Hepatocyte (in vitro differentiated cells): ENCODE data around the gene RPUSD3. TPM values are rescaled to one million over a fixed set of nuclear protein-coding genes. Genes with fewer than 3 reads are reported as not detected.

Experiments
- DNase-seq: peaks from one replicate; pipeline ENCODE4 v3.0.0-alpha.2; 2016; ENCODE audit warnings: low spot score
- H2AFZ ChIP-seq: fragments of 200-600 bp; sonication (generic); 2 replicates; pipeline ENCODE4 v1.6.0; 2016; ENCODE audit warnings: antibody characterized with exemption, mild to moderate bottlenecking
- H3K27ac ChIP-seq: fragments of 200-600 bp; sonication (generic); 2 replicates; pipeline ENCODE4 v1.5.1; 2016; ENCODE audit warnings: mild to moderate bottlenecking
- H3K27me3 ChIP-seq: fragments of 200-600 bp; sonication (generic); 2 replicates; pipeline ENCODE4 v1.6.1; 2016
- H3K36me3 ChIP-seq: fragments of 200-600 bp; sonication (generic); replicated peaks from 2 replicates; pipeline ENCODE4 v1.5.1; 2016; ENCODE audit warnings: low read depth; ENCODE audit not compliant: insufficient read depth
- H3K4me1 ChIP-seq: fragments of 200-600 bp; sonication (generic); 2 replicates; pipeline ENCODE4 v1.5.1; 2016; ENCODE audit warnings: mild to moderate bottlenecking, moderate library complexity; ENCODE audit not compliant: insufficient read depth
- H3K4me2 ChIP-seq: fragments of 200-600 bp; sonication (generic); 2 replicates; pipeline ENCODE4 v1.6.0; 2016
- H3K4me3 ChIP-seq: fragments of 200-600 bp; sonication (generic); 2 replicates; pipeline ENCODE4 v1.5.1; 2016; ENCODE audit warnings: mild to moderate bottlenecking
- H3K79me2 ChIP-seq: fragments of 200-600 bp; sonication (generic); 2 replicates; pipeline ENCODE4 v1.6.0; 2017; ENCODE audit warnings: mild to moderate bottlenecking
- H3K9me2 ChIP-seq: fragments of 200-600 bp; sonication (generic); replicated peaks from 2 replicates; pipeline ENCODE4 v1.6.0; 2017; ENCODE audit warnings: mild to moderate bottlenecking; ENCODE audit not compliant: insufficient read depth
- H3K9me3 ChIP-seq: fragments of 200-600 bp; sonication (generic); 2 replicates; pipeline ENCODE4 v1.5.1; 2016; ENCODE audit warnings: low read depth, mild to moderate bottlenecking
- H4K20me1 ChIP-seq: fragments of 200-600 bp; sonication (generic); 2 replicates; pipeline ENCODE4 v1.6.0; 2016; ENCODE audit warnings: mild to moderate bottlenecking; ENCODE audit not compliant: insufficient read depth, poor library complexity, severe bottlenecking
- EZH2 ChIP-seq: fragments of 200-600 bp; sonication (generic); IDR thresholded peaks from 2 replicates; pipeline ENCODE4 v1.6.1; 2016; ENCODE audit warnings: antibody characterized with exemption, mild to moderate bottlenecking, borderline replicate concordance
- EZH2phosphoT487 ChIP-seq: fragments of 200-600 bp; sonication (generic); IDR thresholded peaks from one replicate; pipeline ENCODE4 v1.6.1; 2018; ENCODE audit warnings: antibody characterized with exemption, mild to moderate bottlenecking, low read depth, moderate library complexity; ENCODE audit not compliant: unreplicated experiment, severe bottlenecking
- WGBS: methylation state at CpG from one replicate; pipeline ENCODE4 v1.1.6; 2016; ENCODE audit warnings: low lambda C conversion rate; ENCODE audit errors: missing lambda C conversion rate; 5-methylcytosine and 5-hydroxymethylcytosine counted together
- polyA plus RNA-seq: library from polyadenylated mRNA; unstranded; fragments of >200 nt; fragmentation: Nextera tagmentation; extraction: Ambion mirVana; gene quantifications from 2 replicates; pipeline ENCODE4 v1.2.1, GENCODE V29; 2016
- total RNA-seq: library from RNA; depleted of rRNA; stranded (reverse); fragments of >200 nt; gene quantifications from 2 replicates; pipeline ENCODE4 v1.2.3, GENCODE V29; 2014
- TF ChIP-seq, protein P1 (sequence below): fragments of 200-600 bp; sonication (generic); IDR thresholded peaks from 2 replicates; pipeline ENCODE4 v1.5.1; 2016; ENCODE audit warnings: antibody characterized with exemption, mild to moderate bottlenecking; ENCODE audit not compliant: poor library complexity

The RPUSD3 gene
- total and polyA plus RNA-seq, 2 experiments from 2014 or later, result 37.4 to 74.7 TPM

DNA sequence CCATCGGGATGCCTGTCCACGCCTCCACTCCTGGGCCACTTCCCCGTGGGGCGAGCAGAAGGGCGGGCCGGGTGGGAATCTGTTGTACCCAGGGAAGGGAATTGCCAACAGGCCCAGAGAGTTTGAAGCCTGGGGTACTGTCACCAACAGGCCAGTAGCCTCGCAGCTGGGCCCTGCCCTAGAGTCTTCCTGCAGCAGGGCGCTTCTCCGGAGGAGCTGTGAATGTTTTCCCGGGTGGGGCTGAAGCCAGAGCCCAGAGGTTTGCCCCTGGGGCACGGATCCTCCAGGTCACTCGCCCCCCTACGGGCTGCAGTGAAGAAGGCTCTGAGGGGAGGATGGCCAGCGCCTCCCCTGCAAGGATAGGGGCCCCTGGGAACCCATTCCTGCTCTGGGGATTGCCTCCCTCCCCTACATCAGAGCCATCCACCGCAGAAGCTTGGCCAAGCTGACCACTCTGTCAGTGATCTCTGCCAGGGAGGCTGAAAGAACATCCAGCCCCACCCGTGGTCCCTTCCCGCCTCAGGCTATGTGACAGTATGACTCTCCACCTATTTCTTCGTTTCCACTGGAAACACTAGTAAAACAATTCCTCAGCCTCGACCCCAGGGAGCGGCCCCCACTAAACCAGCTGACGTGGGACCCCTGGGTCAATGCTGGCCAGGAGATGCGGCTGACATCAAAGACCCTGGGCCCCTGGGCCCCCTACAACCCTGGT, 19.4 kb upstream of the RPUSD3 start:
- peak overlapping the region; percentile 71 for H2AFZ ChIP-seq

DNA sequence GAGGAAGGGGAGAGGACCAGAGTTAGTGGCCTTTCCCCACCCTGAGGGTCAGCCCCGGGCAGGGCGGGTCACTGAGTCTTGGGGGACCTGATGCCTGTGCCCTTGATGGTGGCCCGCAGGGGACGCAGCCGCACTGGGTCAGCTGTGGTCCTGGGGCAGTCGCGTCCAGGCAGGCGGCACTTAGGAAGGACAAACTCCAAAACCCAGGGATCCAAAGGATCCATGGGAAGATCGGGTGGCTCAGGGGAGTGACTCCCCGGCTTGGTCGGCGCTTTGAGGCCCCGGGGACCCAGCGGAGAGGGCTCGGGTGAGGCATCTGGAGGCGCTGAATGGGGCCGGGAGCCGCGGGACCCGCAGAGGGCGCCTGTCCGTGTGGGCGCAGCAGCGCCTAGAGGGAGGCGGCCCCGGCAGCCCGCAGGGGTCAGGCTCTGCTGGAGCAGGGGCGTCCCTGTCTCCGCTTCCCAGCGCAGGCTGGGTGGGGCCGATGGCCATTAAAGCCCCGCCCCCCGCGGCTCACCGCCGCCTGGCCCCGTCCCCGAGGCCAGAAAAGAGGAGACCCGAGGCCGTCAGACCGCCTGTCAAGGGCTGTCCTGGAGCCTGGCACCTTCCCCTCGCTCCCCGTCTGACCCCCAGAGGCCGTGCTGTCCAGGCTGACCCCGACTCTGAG, 18.7 kb upstream of the RPUSD3 start:
- Histone ChIP-seq H3K9me3 (no peaks in the 10 kb centered on the region), H3K27me3 (no peaks in the 10 kb centered on the region), H3K4me1 (peaks cover 17% of the 10 kb centered on the region), H3K36me3 (no peaks in the 10 kb centered on the region), H3K4me2 (peak overlapping the region; percentile 84), H3K79me2 (no peaks in the 10 kb centered on the region), H3K9me2 (no peaks in the 10 kb centered on the region), H2AFZ (peak overlapping the region; percentile 71), H3K27ac (no peak overlapping the region), H4K20me1 (no peaks in the 10 kb centered on the region), H3K4me3 (no peak overlapping the region)
- TF ChIP-seq EZH2 (no peak), EZH2phosphoT487 (no peak)
- TF ChIP-seq, protein P1, sequence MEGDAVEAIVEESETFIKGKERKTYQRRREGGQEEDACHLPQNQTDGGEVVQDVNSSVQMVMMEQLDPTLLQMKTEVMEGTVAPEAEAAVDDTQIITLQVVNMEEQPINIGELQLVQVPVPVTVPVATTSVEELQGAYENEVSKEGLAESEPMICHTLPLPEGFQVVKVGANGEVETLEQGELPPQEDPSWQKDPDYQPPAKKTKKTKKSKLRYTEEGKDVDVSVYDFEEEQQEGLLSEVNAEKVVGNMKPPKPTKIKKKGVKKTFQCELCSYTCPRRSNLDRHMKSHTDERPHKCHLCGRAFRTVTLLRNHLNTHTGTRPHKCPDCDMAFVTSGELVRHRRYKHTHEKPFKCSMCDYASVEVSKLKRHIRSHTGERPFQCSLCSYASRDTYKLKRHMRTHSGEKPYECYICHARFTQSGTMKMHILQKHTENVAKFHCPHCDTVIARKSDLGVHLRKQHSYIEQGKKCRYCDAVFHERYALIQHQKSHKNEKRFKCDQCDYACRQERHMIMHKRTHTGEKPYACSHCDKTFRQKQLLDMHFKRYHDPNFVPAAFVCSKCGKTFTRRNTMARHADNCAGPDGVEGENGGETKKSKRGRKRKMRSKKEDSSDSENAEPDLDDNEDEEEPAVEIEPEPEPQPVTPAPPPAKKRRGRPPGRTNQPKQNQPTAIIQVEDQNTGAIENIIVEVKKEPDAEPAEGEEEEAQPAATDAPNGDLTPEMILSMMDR, result peak; percentile 58
- WGBS, result 15% methylated on average over 28 of the region's 45 CpGs
- DNase-seq, result peak; percentile 84

More for the DNA sequence above, 19.4 kb upstream of the RPUSD3 start:
- Histone ChIP-seq H3K27me3 (no peaks in the 10 kb centered on the region), H3K9me3 (no peaks in the 10 kb centered on the region), H4K20me1 (no peaks in the 10 kb centered on the region), H3K36me3 (no peaks in the 10 kb centered on the region), H3K4me1 (peaks cover 17% of the 10 kb centered on the region), H3K27ac (peak overlapping the region; percentile 75), H3K9me2 (no peaks in the 10 kb centered on the region), H3K79me2 (no peaks in the 10 kb centered on the region), H3K4me2 (peak overlapping the region; percentile 84), H3K4me3 (no peak overlapping the region)
- WGBS, result 76% methylated on average over 18 of the region's 22 CpGs
- no peak for TF ChIP-seq EZH2phosphoT487
- TF ChIP-seq, protein P1, result no peak
- no peak for TF ChIP-seq EZH2
- DNase-seq, result no peak

DNA sequence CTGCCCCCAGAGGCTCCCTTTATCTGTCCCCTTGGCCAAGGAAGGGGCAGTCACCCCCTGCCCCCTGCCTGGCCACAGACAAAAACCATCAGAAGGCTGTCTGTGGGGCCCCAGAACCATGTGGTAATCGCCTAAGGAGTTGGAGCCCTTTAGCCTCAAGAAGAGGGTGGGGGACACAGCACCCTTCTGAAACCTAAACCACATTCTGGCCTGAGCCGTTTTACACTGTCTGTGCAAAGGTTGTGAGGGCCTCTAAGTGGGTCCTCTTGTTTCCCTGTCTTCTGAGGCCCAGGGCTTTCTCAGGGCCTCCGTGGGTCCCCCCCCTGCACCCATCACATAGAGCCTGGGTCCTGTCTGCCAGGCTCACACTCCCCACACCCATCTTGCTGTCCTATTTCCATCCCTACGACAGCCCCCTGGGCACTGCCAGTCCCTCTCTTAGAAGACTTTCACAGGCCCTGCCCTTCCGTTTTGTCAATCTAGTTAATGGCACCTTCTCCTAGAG, 17.9 kb upstream of the RPUSD3 start:
- Histone ChIP-seq H3K9me3 (no peaks in the 10 kb centered on the region), H3K9me2 (no peaks in the 10 kb centered on the region), H3K4me3 (no peak overlapping the region), H4K20me1 (no peaks in the 10 kb centered on the region), H3K4me1 (peaks cover 17% of the 10 kb centered on the region), H2AFZ (no peak overlapping the region), H3K4me2 (no peak overlapping the region), H3K79me2 (no peaks in the 10 kb centered on the region), H3K27ac (no peak overlapping the region), H3K36me3 (no peaks in the 10 kb centered on the region), H3K27me3 (no peaks in the 10 kb centered on the region)
- no peak for DNase-seq
- no peak for TF ChIP-seq EZH2
- TF ChIP-seq, protein P1, result no peak
- 92% methylated on average over 5 of the region's 5 CpGs for WGBS
